GM18508 (cell line): ENCODE results near the gene TLL2.

Experiments
- ATAC-seq: cut with Tn5 transposase; IDR thresholded peaks from one replicate; pipeline ENCODE4 v1.9.1; 2021; ENCODE audit warnings: moderate number of reproducible peaks; ENCODE audit not compliant: insufficient read depth, unreplicated experiment

The TLL2 gene

DNA sequence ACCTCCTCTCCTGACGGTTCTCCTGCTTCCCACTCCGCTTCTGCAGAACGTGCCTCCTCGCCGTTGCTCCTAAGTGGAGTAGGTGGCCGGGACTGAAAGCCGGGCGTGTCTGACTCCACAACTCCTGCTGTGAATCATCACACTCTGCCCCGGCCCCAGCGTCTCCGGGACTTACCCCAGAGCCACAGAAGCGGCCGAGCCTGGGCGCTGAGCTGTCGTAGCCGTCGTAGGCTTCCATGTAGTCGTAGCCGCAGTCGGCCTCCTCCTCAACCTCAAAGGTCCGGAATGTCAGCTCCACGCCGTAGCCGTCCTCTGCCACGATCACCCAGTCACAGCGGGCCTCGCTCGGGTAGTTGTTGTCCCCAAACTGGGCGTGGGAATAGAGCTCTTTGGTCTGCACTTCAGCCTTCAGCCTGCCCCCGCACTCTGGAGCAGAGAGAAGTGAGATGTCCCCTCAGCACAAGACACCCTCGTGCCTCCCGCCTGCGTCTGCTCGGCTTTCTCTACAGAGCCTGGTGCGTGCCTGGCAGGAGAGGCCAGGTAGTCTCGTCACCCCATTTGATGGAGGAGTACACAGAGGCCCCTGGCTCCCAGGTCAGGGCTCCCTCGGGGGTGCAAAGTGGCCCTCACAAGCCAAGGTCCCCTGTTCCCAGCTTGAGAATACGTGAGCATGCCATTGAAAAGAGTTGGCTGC, 143.7 kb downstream of the TLL2 start:
- ATAC-seq: no peak

DNA sequence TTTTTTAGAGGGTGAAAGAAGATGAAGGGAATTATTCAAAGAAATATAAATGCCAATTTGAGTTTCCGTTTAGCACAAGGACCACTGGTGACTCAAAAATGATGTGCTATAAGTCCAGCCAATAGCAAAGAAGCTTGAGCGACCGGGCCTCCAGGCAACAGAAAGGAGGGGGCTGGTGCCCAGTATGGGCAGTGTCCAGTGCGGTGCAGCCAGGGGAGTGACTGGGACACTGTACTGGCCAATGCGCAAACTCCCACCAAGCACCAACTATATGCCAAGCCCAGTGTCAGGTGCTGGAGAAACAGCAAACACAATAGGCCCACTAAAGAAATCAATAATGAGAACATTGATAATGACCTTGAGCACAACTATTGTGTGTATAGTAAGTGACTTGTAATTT, 144.8 kb downstream of the TLL2 start:
- ATAC-seq: no peak

DNA sequence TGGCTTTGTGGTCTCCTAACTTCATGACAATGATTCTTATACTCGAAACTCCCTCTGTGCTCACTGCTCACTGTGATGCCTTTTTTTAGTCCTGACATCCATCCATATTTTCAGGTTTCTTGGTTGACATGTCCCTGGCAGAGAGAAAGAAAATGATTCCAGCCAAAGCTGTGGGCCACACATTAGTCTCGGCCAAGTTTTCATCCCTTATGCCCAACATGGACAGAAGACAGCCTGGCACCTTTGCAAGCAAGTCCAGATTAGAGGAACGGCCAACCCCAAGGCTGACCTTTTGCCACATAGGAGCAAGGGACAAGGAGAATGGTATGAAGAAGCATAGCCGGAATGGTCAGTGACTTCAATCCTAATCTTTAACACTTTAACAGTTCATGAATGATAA, 146.3 kb downstream of the TLL2 start:
- ATAC-seq: no peak

DNA sequence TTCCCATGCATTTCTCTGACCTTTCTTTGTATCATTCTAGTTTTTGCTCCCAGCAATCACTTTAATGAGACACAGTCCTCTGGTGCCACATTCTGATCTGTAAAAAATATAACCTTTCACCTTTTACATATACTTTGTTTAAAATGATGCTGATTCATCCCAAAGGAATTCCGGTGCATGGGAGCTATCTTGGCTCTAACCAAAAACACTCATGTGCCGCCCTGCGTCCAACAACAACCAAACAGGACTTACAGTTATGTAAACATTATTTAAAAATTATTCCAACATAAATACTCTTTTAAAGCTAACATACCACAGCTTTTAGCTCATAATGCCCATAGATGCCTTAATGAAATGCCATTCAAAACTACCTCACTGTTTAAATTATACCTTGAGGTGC, 147.2 kb downstream of the TLL2 start:
- no peak for ATAC-seq

DNA sequence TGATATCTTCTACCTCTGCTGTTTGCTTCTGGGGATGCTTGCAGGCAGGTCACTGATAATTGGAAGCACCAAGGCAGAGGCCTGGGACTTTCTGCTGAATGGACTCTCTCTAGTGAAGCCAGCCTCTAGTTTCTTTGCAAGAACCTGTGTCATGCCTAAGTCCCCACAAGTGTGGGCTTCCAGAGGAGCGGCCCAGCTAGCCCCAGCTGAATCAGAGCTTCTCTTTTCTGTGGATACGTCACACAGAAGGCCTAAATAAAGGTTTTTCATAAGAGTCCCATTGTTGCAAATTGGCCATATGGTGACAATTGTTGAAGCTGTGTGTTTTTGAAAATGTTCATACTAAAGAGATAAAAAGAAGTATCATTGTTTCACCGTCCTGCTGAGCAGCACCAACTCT, 148.2 kb downstream of the TLL2 start:
- no peak for ATAC-seq

DNA sequence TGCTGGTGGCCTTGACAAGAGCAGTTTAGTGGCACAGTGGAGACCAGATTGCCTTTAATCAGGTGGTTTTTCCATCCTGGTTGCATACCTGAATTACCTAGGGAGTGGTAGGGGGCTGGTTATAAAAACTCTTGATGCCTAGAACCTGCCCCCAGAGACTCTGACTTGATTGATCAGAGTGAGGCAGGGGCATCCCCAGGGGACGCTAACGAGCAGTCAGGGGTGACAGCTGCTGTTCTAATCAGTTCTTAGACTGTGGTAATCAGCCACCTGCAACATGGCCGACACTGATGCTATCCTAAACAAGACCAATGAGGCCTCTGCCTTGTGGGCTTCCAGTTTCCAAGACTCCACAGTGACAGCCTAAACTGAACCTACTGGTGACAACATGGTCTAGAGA, 153.0 kb downstream of the TLL2 start:
- ATAC-seq: no peak

DNA sequence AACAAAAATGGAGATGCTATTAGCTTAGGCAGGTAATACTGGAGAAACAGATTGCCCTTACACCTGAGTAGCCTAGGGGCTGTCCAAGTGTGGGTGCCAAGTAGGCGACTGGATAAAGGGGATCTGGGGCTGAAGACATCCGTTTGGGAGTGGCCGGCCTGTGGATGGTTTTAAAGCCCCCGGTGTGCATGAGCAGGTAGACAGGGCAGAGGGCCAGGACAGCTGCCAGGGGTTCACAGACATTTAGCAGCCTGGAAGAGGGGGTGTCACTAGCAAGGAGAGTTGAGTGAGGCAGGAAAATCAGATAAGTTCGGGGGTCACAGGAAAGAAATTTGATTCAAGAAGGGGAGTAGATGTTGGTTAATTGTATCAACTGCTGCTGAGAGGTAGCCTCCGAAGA, 153.4 kb downstream of the TLL2 start:
- no peak for ATAC-seq

DNA sequence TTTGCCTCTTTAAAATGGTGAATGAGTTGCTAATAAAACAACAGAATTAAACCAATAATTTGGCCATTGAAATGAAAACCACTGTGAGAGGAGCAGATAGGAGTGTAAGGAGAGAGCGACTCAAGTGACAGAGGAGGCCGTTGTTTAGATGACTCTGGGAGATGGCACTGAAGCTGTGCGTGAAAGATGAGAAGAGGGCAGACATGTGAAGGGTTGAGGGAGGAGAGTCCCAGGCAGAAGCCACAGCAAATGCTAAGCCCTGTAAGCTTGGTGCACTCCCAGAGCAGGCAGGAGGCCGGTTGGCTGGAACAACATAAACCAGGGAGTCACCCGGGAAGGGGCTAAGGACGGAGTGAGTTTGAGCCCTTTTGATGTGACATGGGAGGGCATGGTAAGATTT, 154.1 kb downstream of the TLL2 start:
- ATAC-seq: no peak

DNA sequence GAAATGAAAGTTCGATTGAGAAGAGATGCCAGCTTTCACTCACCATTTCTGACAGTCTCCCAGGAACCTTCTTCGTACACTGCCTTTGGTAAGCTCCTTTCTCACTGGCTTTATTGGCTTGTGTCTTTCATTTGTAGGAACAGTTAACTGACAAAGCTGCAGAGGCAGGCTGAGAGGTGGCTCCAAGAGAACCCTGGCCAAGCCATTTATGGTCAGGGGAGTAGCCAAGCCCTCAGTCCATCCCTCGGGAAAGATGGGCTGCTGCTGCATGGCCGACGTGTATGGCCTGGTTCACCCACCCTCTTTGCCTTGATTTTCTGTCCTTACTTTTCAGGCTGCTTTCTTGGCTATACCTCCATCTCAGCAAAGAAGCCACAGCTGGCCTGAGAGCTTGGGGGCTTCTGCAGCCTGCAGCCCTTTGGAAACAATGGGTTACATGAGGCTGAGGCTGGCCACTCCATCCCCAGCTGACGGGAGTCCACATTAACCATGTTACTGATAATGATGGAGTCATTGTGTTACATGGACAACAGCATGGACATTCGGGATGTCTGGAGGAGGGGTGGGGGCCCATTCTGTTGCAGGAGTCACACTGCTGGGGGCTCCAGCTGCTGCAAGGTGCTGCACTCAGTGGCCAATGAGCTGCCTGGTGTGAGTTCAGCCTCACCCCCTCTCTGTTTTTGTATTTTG, 154.7 kb downstream of the TLL2 start, which contains the start of gene OPALIN:
TSS of gene OPALIN (minus strand) at position 152 of the 690 bp plus-strand sequence. CDS start at position 46, 106 bp downstream.
- no peak for ATAC-seq

DNA sequence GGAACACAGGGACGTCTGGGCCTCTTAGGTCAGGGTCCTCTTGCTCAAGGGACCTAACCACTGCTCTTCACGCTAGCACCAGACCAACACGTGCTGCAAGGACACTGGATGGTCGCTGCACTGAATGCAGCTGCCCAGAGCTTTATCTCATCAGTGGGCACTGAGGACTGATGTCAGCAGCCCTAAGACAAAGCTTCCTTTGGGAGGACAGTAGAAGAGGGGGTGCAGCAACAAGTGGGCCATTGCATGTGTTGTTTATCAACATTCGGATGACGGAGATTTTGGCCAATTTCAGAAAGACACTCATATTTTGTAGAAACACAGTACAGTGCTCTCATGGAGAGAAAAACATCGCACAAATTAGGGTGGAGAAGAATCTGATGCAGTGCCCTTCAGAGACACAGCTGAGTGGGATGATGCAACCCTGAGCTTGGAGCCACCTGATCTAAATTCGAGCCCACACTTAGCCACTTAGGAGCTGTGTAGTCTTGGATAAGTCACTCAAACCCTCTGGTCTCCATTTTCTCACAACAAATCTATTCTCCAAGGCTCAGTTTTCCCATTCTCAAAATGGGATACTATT, 156.6 kb downstream of the TLL2 start:
- ATAC-seq: no peak

DNA sequence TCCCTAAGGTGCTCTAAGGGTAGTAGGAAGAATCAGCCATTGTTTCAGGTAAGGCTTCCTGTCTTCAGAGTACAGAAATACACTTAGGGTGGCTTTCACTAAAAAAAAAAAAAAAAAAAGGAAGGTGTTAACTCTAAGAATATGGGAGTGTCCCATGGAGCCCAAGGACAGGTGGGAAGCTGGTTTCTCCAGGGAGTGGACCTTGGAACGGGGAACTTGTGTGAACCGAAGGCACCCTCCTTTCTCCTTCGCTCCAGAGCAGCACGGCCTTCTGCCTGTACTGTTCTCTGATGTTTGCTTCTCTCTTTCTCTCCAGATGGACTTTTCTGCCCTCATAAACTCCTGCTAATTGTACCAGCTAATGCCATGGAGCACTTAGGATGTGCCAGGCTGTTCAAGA, 161.1 kb downstream of the TLL2 start:
- ATAC-seq: no peak

DNA sequence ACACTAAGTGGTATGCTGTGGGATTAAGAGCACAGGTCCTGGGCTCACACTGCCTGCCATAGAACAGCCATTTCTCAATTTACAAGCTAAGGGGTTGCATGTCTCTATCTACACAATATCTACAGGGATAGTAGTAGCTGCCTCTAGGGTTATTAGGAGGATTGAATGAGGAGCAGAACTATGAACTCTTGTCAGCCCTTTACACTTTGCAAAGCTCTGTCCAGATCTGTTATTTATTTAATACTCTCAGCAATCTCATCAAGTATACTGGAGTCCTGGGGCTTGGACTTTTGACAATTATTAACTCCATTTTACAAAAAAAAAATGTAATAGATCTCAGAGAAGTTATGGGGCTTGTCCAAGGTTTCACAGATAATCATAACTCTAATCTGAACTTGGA, 161.7 kb downstream of the TLL2 start:
- no peak for ATAC-seq

DNA sequence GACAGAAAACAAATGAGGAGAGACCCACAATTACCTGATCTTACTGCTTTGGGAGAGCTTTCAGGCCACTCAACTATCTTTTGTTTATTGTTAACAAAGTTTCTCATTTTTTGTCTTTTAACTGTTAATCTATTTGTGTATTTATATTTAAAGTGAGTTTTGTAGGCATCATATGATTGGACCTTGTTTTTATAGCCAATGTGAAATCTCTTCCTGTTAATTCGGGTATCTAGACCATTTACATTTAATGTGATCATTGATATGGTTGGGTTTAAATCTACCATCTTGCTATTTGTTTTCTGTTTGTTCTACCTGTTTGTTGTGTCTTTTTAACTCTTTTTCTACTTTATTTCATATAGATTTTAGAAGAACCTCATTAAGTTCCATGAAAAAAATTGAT, 167.4 kb downstream of the TLL2 start:
- no peak for ATAC-seq

DNA sequence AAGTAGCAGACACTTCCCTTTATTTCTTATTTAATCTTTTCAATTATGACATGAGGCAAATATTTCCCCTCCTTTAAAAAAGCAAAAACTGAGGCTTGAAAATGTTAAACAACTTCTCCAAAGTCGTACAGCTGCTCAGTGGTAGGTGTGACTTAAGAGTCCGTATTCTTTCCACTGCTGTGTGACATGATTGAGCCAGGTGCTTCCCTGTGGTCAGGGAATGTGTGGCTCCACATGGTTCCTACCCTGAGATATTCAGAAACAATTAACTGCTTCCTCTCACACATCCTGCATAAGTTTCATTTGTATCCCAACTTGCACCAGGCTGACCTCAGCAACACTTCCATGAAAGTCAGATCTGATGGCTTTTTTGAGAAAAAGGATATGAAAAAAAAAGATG, 168.5 kb downstream of the TLL2 start:
- no peak for ATAC-seq

DNA sequence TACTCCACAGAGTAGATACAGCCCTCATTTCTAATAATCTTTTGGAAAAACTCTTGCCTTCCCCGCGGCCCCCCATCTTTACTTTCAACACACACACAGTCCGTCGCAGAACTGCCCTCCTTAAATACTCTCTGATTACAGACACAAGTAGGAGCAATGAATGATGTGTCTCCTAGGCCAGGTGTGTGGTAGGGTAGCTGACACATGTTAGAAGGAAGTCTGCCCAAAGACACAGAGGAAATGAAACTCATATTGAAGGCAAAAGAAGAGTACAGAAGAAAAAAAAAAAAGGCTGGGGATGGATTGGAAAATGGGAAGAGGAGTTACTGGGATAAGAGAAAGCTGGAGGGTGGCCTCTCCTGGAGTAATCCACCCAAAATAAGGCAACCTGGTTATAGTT, 169.5 kb downstream of the TLL2 start:
- no peak for ATAC-seq

DNA sequence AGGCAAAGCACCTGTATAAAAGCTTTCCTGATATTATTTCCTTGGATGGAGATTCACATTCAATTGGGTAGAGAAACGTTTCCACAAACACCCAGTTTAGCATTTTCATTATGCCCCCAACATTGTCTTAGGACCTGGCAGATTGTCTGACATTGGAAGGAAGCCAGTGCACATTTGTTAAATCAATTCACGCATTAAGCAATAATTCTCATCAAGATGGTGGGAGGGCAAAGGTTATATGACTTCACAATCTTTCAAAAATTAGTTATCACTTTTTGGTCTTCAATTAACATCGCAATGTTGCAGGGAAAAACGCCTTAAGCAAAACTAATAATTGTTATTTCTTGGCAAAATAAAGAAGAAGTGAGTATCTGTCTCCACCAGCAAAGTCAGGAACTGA, 171.3 kb downstream of the TLL2 start:
- no peak for ATAC-seq

DNA sequence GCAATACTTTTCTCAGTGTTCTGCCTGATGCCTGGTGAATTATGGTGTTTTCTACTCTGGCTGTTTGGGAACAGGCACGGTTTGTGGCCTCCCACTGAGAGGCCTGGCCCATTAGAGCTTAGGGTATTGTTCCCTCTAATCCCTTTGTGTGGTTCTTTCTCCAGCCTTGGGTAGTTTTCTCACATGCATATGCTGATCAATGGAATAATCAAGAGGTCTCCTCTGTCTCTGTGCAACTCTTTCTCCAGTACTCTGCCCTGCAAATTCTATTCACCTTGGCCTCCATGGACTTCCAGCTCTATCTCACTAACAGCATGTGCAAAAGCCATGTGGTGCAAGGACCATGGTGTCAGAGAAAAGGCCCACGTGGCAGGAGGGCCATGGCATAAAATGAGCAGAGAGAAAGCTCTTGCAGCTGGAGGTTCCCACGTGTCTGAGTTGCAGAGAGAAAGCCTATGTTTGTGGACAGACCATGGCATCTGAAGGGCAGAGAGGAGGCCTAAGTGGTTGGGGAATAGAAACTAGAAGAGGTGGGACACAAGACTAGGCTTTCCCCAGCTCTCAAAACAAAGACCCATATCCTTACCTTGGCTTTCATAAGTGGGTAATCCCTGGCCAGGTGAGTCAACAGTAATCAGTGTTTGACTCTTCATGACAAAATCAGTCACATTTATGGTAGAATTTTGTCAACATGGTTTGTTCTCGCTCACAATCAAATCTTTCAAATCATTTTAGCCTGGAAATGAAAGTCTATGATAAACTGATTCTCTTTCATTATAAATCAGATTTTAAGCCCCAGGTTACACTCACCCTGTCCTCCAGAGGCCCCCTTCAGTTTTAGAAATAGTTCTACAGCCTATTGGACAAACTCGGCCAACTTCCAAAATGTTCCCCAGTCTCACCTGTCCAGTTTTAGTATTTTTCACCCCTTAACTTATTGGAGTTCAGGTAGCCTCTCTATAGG, 172.2 kb downstream of the TLL2 start:
- ATAC-seq: no peak

DNA sequence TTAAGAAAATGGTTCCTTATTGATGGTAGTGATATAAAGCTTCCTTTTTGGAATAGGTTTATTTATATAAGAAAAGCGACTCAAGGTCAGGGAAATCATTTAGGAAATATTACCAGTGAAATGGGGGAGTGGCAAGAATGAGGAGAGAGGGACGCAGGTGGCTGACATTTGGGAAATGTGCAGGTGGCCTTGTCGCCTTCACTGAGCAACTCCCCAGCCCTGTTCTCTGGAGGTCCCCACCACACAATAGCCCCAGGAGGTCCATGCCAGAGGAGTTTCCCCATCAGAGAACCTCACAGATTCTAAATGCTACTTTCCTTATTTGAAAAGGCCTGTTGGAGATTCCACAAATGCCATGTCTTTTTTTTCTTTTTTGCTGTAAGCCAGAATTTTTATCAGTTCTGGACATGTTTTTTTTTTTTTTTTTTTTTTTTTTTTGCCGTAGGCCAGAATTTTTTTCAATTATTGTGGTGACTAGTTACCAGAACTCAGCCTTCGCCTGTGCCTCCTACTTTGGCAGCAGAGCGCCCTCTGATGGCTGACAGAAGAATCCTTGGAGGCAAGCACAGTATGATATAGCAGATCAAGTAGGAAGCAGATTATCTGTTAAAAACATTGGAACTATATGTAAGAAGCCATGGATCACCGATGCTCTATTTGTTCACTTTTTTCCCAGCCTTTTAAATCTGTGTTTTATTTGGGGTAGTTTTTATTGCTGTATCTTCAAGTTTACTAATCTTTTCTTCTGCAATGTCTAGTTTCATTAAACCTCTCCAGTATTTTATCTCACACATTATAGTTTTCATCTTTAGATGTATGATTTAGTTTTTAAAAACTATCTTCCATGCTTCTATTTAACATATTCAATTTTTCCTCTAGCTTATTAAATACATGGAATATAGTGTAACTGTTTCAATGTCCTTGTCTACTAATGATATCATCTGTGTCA, 173.5 kb downstream of the TLL2 start:
- no peak for ATAC-seq

DNA sequence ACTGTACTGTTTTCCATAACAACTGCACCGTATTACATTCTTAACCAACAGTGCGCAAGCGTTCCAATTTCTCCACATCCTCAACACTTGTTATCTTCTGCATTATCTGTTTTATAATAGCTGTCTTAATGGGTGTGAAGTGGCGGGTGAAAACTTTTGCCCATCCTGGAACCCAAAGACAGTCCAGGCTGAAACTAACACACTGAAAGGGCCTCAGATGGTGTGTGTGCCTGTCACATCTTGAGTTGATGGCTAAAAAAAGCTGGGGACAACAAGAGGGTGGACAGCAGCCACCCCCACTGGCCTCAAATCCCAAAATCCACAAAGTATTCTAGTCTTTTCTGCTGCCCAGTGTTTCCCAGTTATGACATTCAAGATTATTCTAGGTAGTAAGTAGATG, 174.3 kb downstream of the TLL2 start:
- no peak for ATAC-seq
